Neural progenitor cell (in vitro differentiated cells): Measurements from ENCODE around the gene NPTXR. TPM values are rescaled to one million over a fixed set of nuclear protein-coding genes. Genes with fewer than 3 reads are reported as not detected.

Experiments
- DNase-seq: peaks from one replicate; pipeline ENCODE4 v3.0.0-alpha.2; 2016; ENCODE audit warnings: low spot score
- H2AFZ ChIP-seq: fragments of 200-600 bp; sonication (generic); replicated peaks from 2 replicates; pipeline ENCODE4 v1.6.1; 2016; ENCODE audit warnings: antibody characterized with exemption
- H3F3A ChIP-seq: fragments of 200-600 bp; sonication (generic); 2 replicates; pipeline ENCODE4 v1.6.1; 2016; ENCODE audit warnings: antibody characterized with exemption, low read depth
- H3K27ac ChIP-seq: fragments of 200-600 bp; sonication (generic); 2 replicates; pipeline ENCODE4 v1.5.1; 2016; ENCODE audit warnings: mild to moderate bottlenecking
- H3K27me3 ChIP-seq: fragments of 200-600 bp; sonication (generic); 2 replicates; pipeline ENCODE4 v1.6.1; 2016; ENCODE audit warnings: mild to moderate bottlenecking, moderate library complexity
- H3K36me3 ChIP-seq: fragments of 200-600 bp; sonication (generic); 2 replicates; pipeline ENCODE4 v1.5.1; 2016
- H3K4me1 ChIP-seq: fragments of 200-600 bp; sonication (generic); 2 replicates; pipeline ENCODE4 v1.6.1; 2016; ENCODE audit warnings: mixed run types
- H3K4me2 ChIP-seq: fragments of 200-600 bp; sonication (generic); 2 replicates; pipeline ENCODE4 v1.6.1; 2016
- H3K4me3 ChIP-seq: fragments of 200-600 bp; sonication (generic); 2 replicates; pipeline ENCODE4 v1.5.1; 2016
- H3K79me2 ChIP-seq: fragments of 200-600 bp; sonication (generic); 2 replicates; pipeline ENCODE4 v1.6.1; 2016; ENCODE audit warnings: low read depth
- H3K9ac ChIP-seq: fragments of 200-600 bp; sonication (generic); 2 replicates; pipeline ENCODE4 v1.6.1; 2016
- H3K9me3 ChIP-seq: fragments of 200-600 bp; sonication (generic); 2 replicates; pipeline ENCODE4 v1.5.1; 2016; ENCODE audit warnings: low read depth
- H4K20me1 ChIP-seq: fragments of 200-600 bp; sonication (generic); 2 replicates; pipeline ENCODE4 v1.6.1; 2016; ENCODE audit warnings: low read depth
- H3K27ac Mint-ChIP-seq: 3 replicates; pipeline ENCODE4 v1.8.0; 2021; ENCODE audit warnings: mixed read lengths
- H3K27me3 Mint-ChIP-seq: 2 replicates; pipeline ENCODE4 v1.8.0; 2022; ENCODE audit warnings: low read depth, mild to moderate bottlenecking, inconsistent platforms, moderate library complexity, mixed read lengths; ENCODE audit not compliant: insufficient read depth
- H3K36me3 Mint-ChIP-seq: 3 replicates; pipeline ENCODE4 v1.8.0; 2021; ENCODE audit warnings: mixed read lengths
- H3K4me1 Mint-ChIP-seq: 3 replicates; pipeline ENCODE4 v1.8.0; 2021; ENCODE audit warnings: mixed read lengths
- H3K4me3 Mint-ChIP-seq: 3 replicates; pipeline ENCODE4 v1.8.0; 2021; ENCODE audit warnings: mild to moderate bottlenecking, moderate library complexity, mixed read lengths
- H3K9me3 Mint-ChIP-seq: 3 replicates; pipeline ENCODE4 v1.8.0; 2020; ENCODE audit warnings: mixed read lengths
- CTCF ChIP-seq: fragments of 200-600 bp; sonication (generic); IDR thresholded peaks from 2 replicates; pipeline ENCODE4 v1.5.1; 2017; ENCODE audit warnings: antibody characterized with exemption, mild to moderate bottlenecking
- EZH2 ChIP-seq: fragments of 200-600 bp; sonication (generic); IDR thresholded peaks from 2 replicates; pipeline ENCODE4 v1.6.1; 2017; ENCODE audit warnings: antibody characterized with exemption, mild to moderate bottlenecking, moderate library complexity
- EZH2phosphoT487 ChIP-seq: fragments of 200-600 bp; sonication (generic); IDR thresholded peaks from 2 replicates; pipeline ENCODE4 v1.6.1; 2017; ENCODE audit warnings: antibody characterized with exemption
- total RNA-seq: library from RNA; depleted of rRNA; stranded (reverse); fragments of >200 nt; gene quantifications from 2 replicates; pipeline ENCODE4 v1.2.3, GENCODE V29; 2015; ENCODE audit warnings: low replicate concordance

NPTXR gene
- total RNA-seq, 1 donor from 2014 or later: 0.99 TPM

DNA sequence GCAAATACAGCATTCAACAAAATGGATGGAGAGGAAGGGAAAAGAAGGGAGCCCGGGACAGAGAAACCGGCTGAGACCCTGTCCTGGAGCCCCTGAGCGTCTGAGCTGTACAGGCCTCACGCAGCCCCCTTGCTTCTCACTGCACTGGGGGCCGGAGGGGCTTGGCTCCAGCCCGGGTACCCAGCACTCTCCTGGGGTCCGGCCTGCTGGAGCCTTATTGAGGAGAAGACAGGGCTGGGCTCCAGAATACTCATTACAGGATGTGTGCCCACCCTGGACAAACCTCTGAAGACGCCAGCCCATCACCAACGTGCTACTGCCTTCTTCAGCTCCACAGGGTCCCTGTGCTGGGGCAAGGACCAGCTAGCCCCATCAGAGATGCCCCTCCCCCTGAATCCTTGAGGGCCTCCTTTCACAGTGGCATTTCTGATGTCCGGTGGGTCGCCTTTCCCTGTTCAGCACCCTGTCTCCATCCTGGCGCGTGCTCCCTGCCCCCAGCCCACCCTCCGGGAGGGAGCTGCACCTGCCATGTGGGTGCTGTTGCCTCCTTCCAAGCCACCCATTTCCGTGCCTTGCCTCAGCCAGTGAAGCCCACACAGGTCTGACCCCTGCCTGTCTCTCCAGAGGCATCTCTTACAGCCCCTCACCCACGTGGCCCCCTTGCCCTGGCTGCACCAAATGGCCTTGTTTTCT, 73.4 kb downstream of the NPTXR start:
- Histone ChIP-seq H3K4me3 (no peak overlapping the region), H3K4me1 (peaks cover 3% of the 10 kb centered on the region), H4K20me1 (no peaks in the 10 kb centered on the region), H3F3A (no peaks in the 10 kb centered on the region), H3K9me3 (no peaks in the 10 kb centered on the region), H3K79me2 (no peaks in the 10 kb centered on the region), H3K9ac (no peak overlapping the region), H3K36me3 (no peaks in the 10 kb centered on the region), H3K27me3 (no peaks in the 10 kb centered on the region), H3K27ac (no peak overlapping the region), H2AFZ (no peak overlapping the region), H3K4me2 (no peak overlapping the region)
- Mint-ChIP-seq H3K4me1 (peaks cover 6% of the 10 kb centered on the region), H3K9me3 (no peaks in the 10 kb centered on the region), H3K27me3 (peaks cover 8% of the 10 kb centered on the region), H3K36me3 (no peaks in the 10 kb centered on the region), H3K4me3 (no peak overlapping the region), H3K27ac (no peak overlapping the region)
- no peak for DNase-seq
- no peak for TF ChIP-seq CTCF
- no peak for TF ChIP-seq EZH2phosphoT487
- TF ChIP-seq EZH2: no peak

Other genes with a start within 250 kb of the NPTXR start
- gene FAM227A, start 187.6 kb downstream of the NPTXR start, total RNA-seq: 17.8 and 32.7 TPM in 2 replicates
- 23.1 and 25.8 TPM in 2 replicates for gene CBY1, start 187.4 kb downstream of the NPTXR start, total RNA-seq
- gene TOMM22, start 162.1 kb downstream of the NPTXR start, total RNA-seq: 63.6 and 134 TPM in 2 replicates
- 32.4 and 39.2 TPM in 2 replicates for gene JOSD1, start 143.1 kb downstream of the NPTXR start, total RNA-seq
- gene GTPBP1, start 138.1 kb downstream of the NPTXR start, total RNA-seq: 40.8 and 91.9 TPM in 2 replicates
- 16.2 and 33.5 TPM in 2 replicates for gene SUN2, start 88.0 kb downstream of the NPTXR start, total RNA-seq
- gene DNAL4, start 49.9 kb downstream of the NPTXR start, total RNA-seq: 10.7 and 24.3 TPM in 2 replicates
- 14.0 and 29.7 TPM in 2 replicates for gene CBX6, start 28.2 kb upstream of the NPTXR start, total RNA-seq
- not detected in 2 replicates for gene APOBEC3A, start 113.6 kb upstream of the NPTXR start, total RNA-seq
- gene APOBEC3B, start 138.3 kb upstream of the NPTXR start, total RNA-seq: not detected in 2 replicates
- 3.0 and 4.6 TPM in 2 replicates for gene APOBEC3C, start 170.2 kb upstream of the NPTXR start, total RNA-seq
- gene APOBEC3D, start 177.1 kb upstream of the NPTXR start, total RNA-seq: 0.26 and 0.87 TPM in 2 replicates
- gene APOBEC3F, start 196.8 kb upstream of the NPTXR start, total RNA-seq: 0.45 and 2.8 TPM in 2 replicates
- 0.30 and 0.90 TPM in 2 replicates for gene APOBEC3G, start 233.2 kb upstream of the NPTXR start, total RNA-seq